Colonic mucosa (tissue), 4 donors: ENCODE measurements around the gene CLDN16. TPM values are rescaled to one million over a fixed set of nuclear protein-coding genes. Genes with fewer than 3 reads are reported as not detected.

Experiments used
- DNase-seq: peaks from one replicate; pipeline ENCODE4 v3.0.0-alpha.2; 2020
- H3K27ac ChIP-seq: fragments of 200-600 bp; one replicate; pipeline ENCODE4 v1.8.0; 2021
- H3K27me3 ChIP-seq: fragments of 200-600 bp; one replicate; pipeline ENCODE4 v1.8.0; 2021
- H3K36me3 ChIP-seq: fragments of 200-600 bp; one replicate; pipeline ENCODE4 v1.8.0; 2021
- H3K4me1 ChIP-seq: fragments of 200-600 bp; one replicate; pipeline ENCODE4 v1.8.0; 2021; ENCODE audit warnings: mild to moderate bottlenecking
- H3K4me3 ChIP-seq: fragments of 200-600 bp; one replicate; pipeline ENCODE4 v1.8.0; 2021
- H3K9ac ChIP-seq, 2 donors: one replicate each; pipeline ENCODE4 v1.7.0; 2013; ENCODE audit warnings: control low read depth in 2 of 2, low read depth in 2 of 2, low read length in 2 of 2
- H3K9me3 ChIP-seq: fragments of 200-600 bp; one replicate; pipeline ENCODE4 v1.8.0; 2021
- CTCF ChIP-seq: fragments of 200-600 bp; IDR thresholded peaks from one replicate; pipeline ENCODE4 v1.8.0; 2022; ENCODE audit warnings: antibody characterized with exemption, mild to moderate bottlenecking
- intact Hi-C: fragments of 100-400 bp; cut with DNase I; formaldehyde crosslinking; loops from one replicate; pipeline ENCODE4 v1.14.1; 2022
- total RNA-seq, 2 donors: library from RNA; stranded (reverse); fragmentation: NEBNext Ultra II Directional in 1 of 2; extraction: Animal tissue kit (Norgen Biotek cat#: 25700) in 1 of 2; gene quantifications; one replicate each; pipeline ENCODE4 v1.2.1, GENCODE V29; 2021
- donor health status: healthy.
- donor health status: DM: no; HTN: no; CAD: no.
- donor health status: DM: no; HTN: no; CAD: no.

CLDN16 gene
- total RNA-seq, 2 donors from 2014 or later = not detected

DNA sequence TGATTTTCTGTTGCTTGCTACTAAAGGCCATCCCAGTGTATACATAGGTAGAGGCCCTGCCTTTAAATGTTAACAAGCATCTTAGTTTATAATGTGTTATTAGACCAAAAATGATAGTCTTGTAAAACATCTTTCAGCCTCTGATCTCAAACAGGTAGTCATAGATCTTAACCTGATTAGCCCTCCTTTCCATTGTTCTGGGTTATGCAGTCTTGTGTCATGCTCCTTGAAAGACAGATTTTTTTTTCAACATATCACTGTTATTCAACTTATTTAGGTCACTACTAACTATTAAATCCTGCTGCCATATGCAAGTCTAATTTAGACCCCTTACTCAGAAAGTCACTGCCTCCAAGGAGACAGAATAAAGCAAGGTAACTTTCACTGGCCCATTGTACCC lies 19.1 kb upstream of the CLDN16 start:
- Histone ChIP-seq H3K9ac (no peak overlapping the region), H3K4me1 (no peaks in the 10 kb centered on the region)
- intact Hi-C loops = no loop called here

GRCh38 chr3:190369668-190370295 lies 18.2 kb upstream of the CLDN16 start:
- no peak overlapping the region for H3K9ac ChIP-seq
- no peaks in the 10 kb centered on the region for H3K4me1 ChIP-seq
- intact Hi-C loops = no loop called here
- no peaks in the 10 kb centered on the region for H3K27me3 ChIP-seq
- no peak for DNase-seq
- H3K4me3 ChIP-seq = no peak overlapping the region
- no peak overlapping the region for H3K27ac ChIP-seq
- H3K9me3 ChIP-seq = no peaks in the 10 kb centered on the region
- no peak for TF ChIP-seq CTCF
- H3K36me3 ChIP-seq = no peaks in the 10 kb centered on the region

More for the DNA sequence above, 19.1 kb upstream of the CLDN16 start:
- H3K4me3 ChIP-seq = no peak overlapping the region
- no peak overlapping the region for H3K27ac ChIP-seq
- H3K36me3 ChIP-seq = no peaks in the 10 kb centered on the region
- DNase-seq = no peak
- TF ChIP-seq CTCF = no peak
- no peaks in the 10 kb centered on the region for H3K9me3 ChIP-seq
- H3K27me3 ChIP-seq = no peaks in the 10 kb centered on the region

DNA sequence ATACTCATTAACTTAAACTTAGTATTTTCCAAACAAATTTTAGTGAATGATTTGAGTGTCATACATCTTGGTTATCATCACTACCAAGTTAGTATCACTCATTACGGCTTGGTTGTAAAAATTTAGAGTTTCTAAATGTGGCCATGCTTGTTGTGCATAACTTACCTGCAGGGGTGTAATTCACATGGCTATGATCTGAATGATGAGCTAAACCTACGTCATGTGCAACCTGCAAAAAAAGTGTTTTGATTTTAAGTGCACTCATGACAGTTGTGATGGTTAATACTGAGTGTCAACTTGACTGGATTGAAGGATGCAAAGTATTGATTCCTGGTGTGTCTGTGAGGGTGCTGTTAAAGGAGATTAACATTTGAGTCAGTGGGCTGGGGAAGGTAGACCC lies 17.6 kb upstream of the CLDN16 start:
- H3K27ac ChIP-seq = no peak overlapping the region
- no peak for DNase-seq

GRCh38 chr3:190371152-190371551 lies 16.8 kb upstream of the CLDN16 start:
- no peaks in the 10 kb centered on the region for H3K27me3 ChIP-seq
- H3K9me3 ChIP-seq = no peaks in the 10 kb centered on the region
- H3K4me3 ChIP-seq = no peak overlapping the region
- H3K4me1 ChIP-seq = no peaks in the 10 kb centered on the region
- no peak for TF ChIP-seq CTCF
- intact Hi-C loops = no loop called here
- DNase-seq = no peak
- no peak overlapping the region for H3K27ac ChIP-seq
- H3K36me3 ChIP-seq = no peaks in the 10 kb centered on the region
- H3K9ac ChIP-seq = no peak overlapping the region

More for the DNA sequence above, 17.6 kb upstream of the CLDN16 start:
- Histone ChIP-seq H3K27me3 (no peaks in the 10 kb centered on the region), H3K4me1 (no peaks in the 10 kb centered on the region), H3K9me3 (no peaks in the 10 kb centered on the region), H3K4me3 (no peak overlapping the region), H3K9ac (no peak overlapping the region), H3K36me3 (no peaks in the 10 kb centered on the region)
- no peak for TF ChIP-seq CTCF
- intact Hi-C loops = no loop called here

DNA sequence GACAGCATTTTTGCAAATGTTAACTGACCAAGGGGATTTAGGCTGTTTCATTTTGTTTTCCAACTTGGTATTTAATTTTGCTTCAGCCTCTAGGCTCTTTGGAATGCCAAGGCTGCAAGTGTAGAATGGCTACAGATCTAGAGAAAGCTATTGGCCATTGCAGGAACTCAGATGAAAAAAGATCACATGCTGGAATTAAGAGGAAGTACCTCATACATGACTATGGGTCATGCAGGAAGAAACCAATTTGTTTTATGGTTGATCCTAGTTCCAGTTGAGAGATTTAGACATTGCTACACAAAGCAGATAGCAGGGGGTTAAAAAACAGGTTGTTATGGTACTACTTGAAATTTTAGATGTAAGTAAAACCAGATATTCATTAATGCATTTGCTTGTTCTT lies 12.7 kb upstream of the CLDN16 start:
- Histone ChIP-seq H3K36me3 (no peaks in the 10 kb centered on the region), H3K4me3 (no peak overlapping the region), H3K4me1 (no peaks in the 10 kb centered on the region), H3K9ac (no peak overlapping the region), H3K27ac (no peak overlapping the region), H3K27me3 (no peaks in the 10 kb centered on the region), H3K9me3 (no peaks in the 10 kb centered on the region)
- no peak for TF ChIP-seq CTCF
- no peak for DNase-seq
- intact Hi-C loops = no loop called here
